ENCODE results near the gene TTYH2.

The TTYH2 gene

GRCh38 chr17:74304184-74304583 is 90.8 kb downstream of the TTYH2 start:
- H3K4me3 ChIP-seq (ENCODE audit: low read depth, low read length), result no peak overlapping the region
- no peak for TF ChIP-seq CTCF (IDR thresholded peaks at IDR 0.05; ENCODE audit: control insufficient read depth, extremely low read depth, insufficient read depth)
- DNase-seq (ENCODE audit: low read depth), result no peak

DNA sequence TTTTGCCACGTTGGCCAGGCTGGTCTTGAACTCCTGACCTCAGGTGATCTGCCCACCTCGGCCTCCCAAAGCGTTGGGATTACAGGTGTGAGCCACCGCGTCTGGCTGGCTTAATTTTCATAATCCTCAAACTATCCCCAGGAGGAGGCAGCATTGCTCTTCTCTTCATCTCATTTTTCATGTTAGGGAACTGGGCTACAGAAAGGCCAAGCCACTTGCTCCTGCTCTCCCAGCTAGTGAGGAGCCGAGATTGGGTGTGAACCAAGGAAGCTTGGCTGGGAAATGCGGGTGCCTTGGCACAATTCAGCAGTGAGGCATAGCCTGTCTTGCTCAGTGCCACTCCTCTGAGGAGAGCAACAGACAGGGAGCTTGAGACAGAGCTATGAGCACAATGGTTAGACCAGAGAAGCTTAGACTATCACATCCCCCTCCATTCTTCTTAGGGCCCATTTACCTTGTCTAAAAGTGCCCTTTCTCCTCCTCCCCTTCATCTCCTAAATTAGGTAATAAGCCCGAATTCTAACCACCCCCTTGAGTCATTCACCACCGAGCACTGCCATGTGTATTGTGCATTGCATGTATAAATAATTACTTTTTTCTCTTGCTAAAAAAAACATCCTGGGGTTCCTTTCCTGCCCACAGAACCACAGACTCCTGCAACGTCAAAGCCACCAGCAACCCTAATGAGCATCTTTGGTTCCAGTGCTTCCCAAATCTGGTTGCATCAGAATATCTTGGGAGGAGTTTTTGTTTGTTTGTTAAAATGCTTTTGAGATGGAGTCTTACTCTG is 92.7 kb downstream of the TTYH2 start:
- no peak for DNase-seq (ENCODE audit: low read depth)
- TF ChIP-seq CTCF (IDR thresholded peaks at IDR 0.05; ENCODE audit: control insufficient read depth, extremely low read depth, insufficient read depth), result no peak
- no peak overlapping the region for H3K4me3 ChIP-seq (ENCODE audit: low read depth, low read length)

- no peak for TF ChIP-seq CTCF (IDR thresholded peaks at IDR 0.05; ENCODE audit: control insufficient read depth, extremely low read depth, insufficient read depth)
- no peak overlapping the region for H3K4me3 ChIP-seq (ENCODE audit: low read depth, low read length)
- no peak for DNase-seq (ENCODE audit: low read depth)
Measured at GRCh38 chr17:74307984-74308773, 94.8 kb downstream of the TTYH2 start.

DNA sequence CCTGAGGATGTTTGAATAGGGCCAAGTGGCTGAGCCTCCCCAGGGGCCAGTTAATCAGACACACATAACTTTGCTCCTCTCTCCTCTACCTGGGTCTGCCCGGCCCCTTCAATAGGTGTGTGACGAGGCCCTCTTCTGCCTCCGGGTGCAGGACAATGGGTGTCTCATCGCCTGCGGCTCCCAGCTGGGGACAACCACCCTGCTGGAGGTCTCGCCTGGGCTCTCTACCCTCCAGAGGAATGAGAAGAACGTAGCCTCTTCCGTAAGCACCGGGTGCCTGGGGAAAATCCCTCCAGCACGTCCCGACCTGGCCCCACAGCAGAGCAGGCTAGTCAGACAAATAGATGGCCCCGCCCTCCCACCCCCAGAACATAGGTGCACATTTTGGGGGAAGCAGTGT is 96.5 kb downstream of the TTYH2 start:
- no peak for DNase-seq (ENCODE audit: low read depth)
- TF ChIP-seq CTCF (IDR thresholded peaks at IDR 0.05; ENCODE audit: control insufficient read depth, extremely low read depth, insufficient read depth), result no peak

More for the DNA sequence above, 96.5 kb downstream of the TTYH2 start:
- H3K4me3 ChIP-seq (ENCODE audit: low read depth, low read length), result no peak overlapping the region
